PC-3 (cell line): ENCODE data around the gene SAMD4A. TPM values are rescaled to one million over a fixed set of nuclear protein-coding genes. Genes with fewer than 3 reads are reported as not detected.

Experiments used
- ATAC-seq: fragments of 200-7000 bp; cut with Tn5 transposase; 2 replicates; pipeline ENCODE4 v1.9.1; 2020; ENCODE audit warnings: mild to moderate bottlenecking, moderate library complexity
- BruUV-seq: library from RNA; stranded (reverse); fragments of 400-500 nt; replicated peaks from 2 replicates; lab custom pipeline; 2021; lab: Mats Ljungman, UMichigan
- CTCF ChIA-PET: fragments of 300-600 bp; sonication (Branson Sonifier 250); formaldehyde crosslinking; loops from one replicate; lab custom pipeline; 2022; ENCODE audit warnings: antibody characterized with exemption; lab: Charles Lee
- POLR2A ChIA-PET: fragments of 300-600 bp; sonication (Branson Sonifier 250); formaldehyde crosslinking; loops from one replicate; lab custom pipeline; 2022; ENCODE audit warnings: antibody characterized with exemption; ENCODE audit not compliant: unreplicated experiment; lab: Charles Lee
- DNase-seq: peaks from one replicate; pipeline ENCODE4 v3.0.0-alpha.2; 2015
- H2AFZ ChIP-seq: fragments of 300-600 bp; sonication (generic); 2 replicates; pipeline ENCODE4 v1.6.0; 2016; ENCODE audit warnings: antibody characterized with exemption, low read length
- H3F3A ChIP-seq: fragments of 300-600 bp; sonication (generic); one replicate; pipeline ENCODE4 v1.6.0; 2017; ENCODE audit warnings: antibody characterized with exemption, low read length, control low read depth, mild to moderate bottlenecking; ENCODE audit not compliant: unreplicated experiment
- H3K27ac ChIP-seq: fragments of 300-600 bp; sonication (generic); 2 replicates; pipeline ENCODE4 v1.5.1; 2016; ENCODE audit warnings: mild to moderate bottlenecking, low read length
- H3K27me3 ChIP-seq: fragments of 300-600 bp; sonication (generic); 2 replicates; pipeline ENCODE4 v1.6.1; 2016; ENCODE audit warnings: low read length, mixed read lengths
- H3K36me3 ChIP-seq: fragments of 300-600 bp; sonication (generic); 2 replicates; pipeline ENCODE4 v1.6.1; 2016; ENCODE audit warnings: low read depth, mixed run types, low read length, mixed read lengths
- H3K4me1 ChIP-seq: fragments of 300-600 bp; sonication (generic); 2 replicates; pipeline ENCODE4 v1.5.1; 2016; ENCODE audit warnings: low read length; ENCODE audit not compliant: insufficient read depth
- H3K4me2 ChIP-seq: fragments of 300-600 bp; sonication (generic); 2 replicates; pipeline ENCODE4 v1.6.0; 2016; ENCODE audit warnings: low read length
- H3K4me3 ChIP-seq: fragments of 300-600 bp; sonication (generic); 2 replicates; pipeline ENCODE4 v1.5.1; 2016; ENCODE audit warnings: mild to moderate bottlenecking, low read length, mixed read lengths
- H3K79me2 ChIP-seq: fragments of 300-600 bp; sonication (generic); 2 replicates; pipeline ENCODE4 v1.6.1; 2017; ENCODE audit warnings: low read length, mixed read lengths
- H3K9ac ChIP-seq: fragments of 300-600 bp; sonication (generic); 2 replicates; pipeline ENCODE4 v1.6.0; 2016; ENCODE audit warnings: mild to moderate bottlenecking, low read length
- H3K9me2 ChIP-seq: fragments of 300-600 bp; sonication (generic); replicated peaks from 2 replicates; pipeline ENCODE4 v1.6.1; 2016; ENCODE audit warnings: mixed run types, low read length, mixed read lengths
- H3K9me3 ChIP-seq: fragments of 300-600 bp; sonication (generic); 2 replicates; pipeline ENCODE4 v1.6.1; 2016; ENCODE audit warnings: low read length, mixed read lengths
- H4K20me1 ChIP-seq: fragments of 300-600 bp; sonication (generic); 2 replicates; pipeline ENCODE4 v1.6.1; 2016; ENCODE audit warnings: low read length, mixed read lengths
- EZH2 ChIP-seq: fragments of 300-600 bp; sonication (generic); IDR thresholded peaks from one replicate; pipeline ENCODE4 v1.6.1; 2017; ENCODE audit warnings: antibody characterized with exemption, mild to moderate bottlenecking, low read length; ENCODE audit not compliant: unreplicated experiment
- EZH2phosphoT487 ChIP-seq: fragments of 300-600 bp; sonication (generic); IDR thresholded peaks from 2 replicates; pipeline ENCODE4 v1.6.1; 2018; ENCODE audit warnings: mild to moderate bottlenecking, antibody characterized with exemption, low read length, borderline replicate concordance
- intact Hi-C: fragments of 100-400 bp; cut with micrococcal nuclease; formaldehyde crosslinking; loops from 2 replicates; pipeline ENCODE4 v1.9.0; 2023
- total RNA-seq: library from RNA; depleted of rRNA; stranded (reverse); fragments of >200 nt; gene quantifications from 2 replicates; pipeline ENCODE4 v1.2.3, GENCODE V29; 2014
- TF ChIP-seq, protein P1 (sequence below): fragments of 300-600 bp; sonication (generic); conservative IDR thresholded peaks from 2 replicates; pipeline ENCODE4 v1.5.1; 2017; ENCODE audit warnings: antibody characterized with exemption, low read depth, mild to moderate bottlenecking, low read length

The SAMD4A gene
- total RNA-seq, 1 experiment from 2014 or later = 42.9 TPM

DNA sequence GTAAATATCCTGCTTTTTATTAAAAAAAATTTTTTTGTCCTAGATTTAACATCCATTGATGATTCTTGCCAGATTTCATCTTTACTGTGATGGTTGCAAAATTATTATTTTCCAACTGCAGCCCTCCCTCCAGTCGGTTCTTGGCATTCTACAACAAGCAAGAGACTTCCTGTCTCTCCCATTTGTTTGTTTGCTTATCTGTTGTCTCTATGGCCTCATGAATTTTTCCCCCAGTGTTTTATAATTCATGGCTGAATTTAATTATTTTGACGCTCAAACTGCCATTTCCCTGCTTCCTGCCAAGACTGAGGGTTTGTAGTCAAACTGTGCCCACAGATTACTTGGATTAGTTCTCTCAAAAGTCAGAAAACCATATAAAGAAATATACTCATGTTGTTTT, 31.3 kb upstream of the SAMD4A start:
- ATAC-seq (no peak), DNase-seq (no peak)
- intact Hi-C loops = no loop called here
- Histone ChIP-seq H3K4me2 (no peak overlapping the region), H3K4me3 (no peak overlapping the region), H2AFZ (no peak overlapping the region), H3K4me1 (no peaks in the 10 kb centered on the region), H3K27me3 (no peaks in the 10 kb centered on the region), H3K9ac (no peak overlapping the region), H3K9me3 (no peaks in the 10 kb centered on the region), H3K79me2 (no peaks in the 10 kb centered on the region), H4K20me1 (no peaks in the 10 kb centered on the region), H3K9me2 (no peaks in the 10 kb centered on the region), H3K36me3 (peaks cover 11% of the 10 kb centered on the region), H3K27ac (no peak overlapping the region), H3F3A (no peaks in the 10 kb centered on the region)
- TF ChIP-seq EZH2 (no peak), EZH2phosphoT487 (no peak)
- TF ChIP-seq, protein P1, sequence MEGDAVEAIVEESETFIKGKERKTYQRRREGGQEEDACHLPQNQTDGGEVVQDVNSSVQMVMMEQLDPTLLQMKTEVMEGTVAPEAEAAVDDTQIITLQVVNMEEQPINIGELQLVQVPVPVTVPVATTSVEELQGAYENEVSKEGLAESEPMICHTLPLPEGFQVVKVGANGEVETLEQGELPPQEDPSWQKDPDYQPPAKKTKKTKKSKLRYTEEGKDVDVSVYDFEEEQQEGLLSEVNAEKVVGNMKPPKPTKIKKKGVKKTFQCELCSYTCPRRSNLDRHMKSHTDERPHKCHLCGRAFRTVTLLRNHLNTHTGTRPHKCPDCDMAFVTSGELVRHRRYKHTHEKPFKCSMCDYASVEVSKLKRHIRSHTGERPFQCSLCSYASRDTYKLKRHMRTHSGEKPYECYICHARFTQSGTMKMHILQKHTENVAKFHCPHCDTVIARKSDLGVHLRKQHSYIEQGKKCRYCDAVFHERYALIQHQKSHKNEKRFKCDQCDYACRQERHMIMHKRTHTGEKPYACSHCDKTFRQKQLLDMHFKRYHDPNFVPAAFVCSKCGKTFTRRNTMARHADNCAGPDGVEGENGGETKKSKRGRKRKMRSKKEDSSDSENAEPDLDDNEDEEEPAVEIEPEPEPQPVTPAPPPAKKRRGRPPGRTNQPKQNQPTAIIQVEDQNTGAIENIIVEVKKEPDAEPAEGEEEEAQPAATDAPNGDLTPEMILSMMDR = no peak
- BruUV-seq = no TSS peak
- CTCF ChIA-PET = no interaction called here
- POLR2A ChIA-PET = interaction anchor here (0.6 kb wide), 1 partner anchor 36 kb away, joined by 4 read pairs; no protein-coding TSS in a partner anchor

- Histone ChIP-seq H2AFZ (no peak overlapping the region), H3K27ac (no peak overlapping the region), H3K27me3 (no peaks in the 10 kb centered on the region), H3F3A (no peaks in the 10 kb centered on the region), H4K20me1 (no peaks in the 10 kb centered on the region), H3K4me2 (no peak overlapping the region), H3K9ac (no peak overlapping the region), H3K79me2 (no peaks in the 10 kb centered on the region), H3K9me3 (no peaks in the 10 kb centered on the region), H3K4me1 (no peaks in the 10 kb centered on the region), H3K36me3 (peaks cover 11% of the 10 kb centered on the region), H3K4me3 (no peak overlapping the region), H3K9me2 (no peaks in the 10 kb centered on the region)
- intact Hi-C loops = no loop called here
- no peak for ATAC-seq
- no peak for DNase-seq
- TF ChIP-seq EZH2 (no peak), EZH2phosphoT487 (no peak)
- TF ChIP-seq, protein P1 = no peak
- BruUV-seq = no TSS peak
- CTCF ChIA-PET = no interaction called here
- POLR2A ChIA-PET = interaction anchor here (0.6 kb wide), 1 partner anchor 16 kb away, joined by 6 read pairs; no protein-coding TSS in a partner anchor
Measured at GRCh38 chr14:54537651-54538050, 29.3 kb upstream of the SAMD4A start.

DNA sequence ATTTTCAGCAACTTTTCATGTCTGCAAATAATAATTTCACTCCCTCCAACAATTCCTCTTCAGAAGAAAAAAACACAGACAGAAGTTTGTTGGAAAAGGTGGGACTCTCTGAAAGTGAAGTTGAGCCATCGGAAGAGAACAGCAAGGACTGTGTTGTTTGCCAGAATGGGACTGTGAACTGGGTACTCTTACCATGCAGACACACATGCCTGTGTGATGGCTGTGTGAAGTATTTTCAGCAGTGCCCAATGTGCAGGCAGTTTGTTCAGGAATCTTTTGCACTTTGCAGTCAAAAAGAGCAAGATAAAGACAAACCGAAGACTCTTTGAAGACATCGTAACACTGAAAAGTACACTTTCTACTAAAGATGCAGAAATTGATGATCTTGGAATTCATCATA, 28.9 kb upstream of the SAMD4A start:
- Histone ChIP-seq H3K36me3 (peaks cover 11% of the 10 kb centered on the region), H3K79me2 (no peaks in the 10 kb centered on the region), H3K9me2 (no peaks in the 10 kb centered on the region), H3K4me2 (no peak overlapping the region), H2AFZ (no peak overlapping the region), H3K9ac (no peak overlapping the region), H4K20me1 (no peaks in the 10 kb centered on the region), H3K9me3 (no peaks in the 10 kb centered on the region), H3K27me3 (no peaks in the 10 kb centered on the region), H3K27ac (no peak overlapping the region), H3K4me1 (no peaks in the 10 kb centered on the region), H3K4me3 (no peak overlapping the region), H3F3A (no peaks in the 10 kb centered on the region)
- ATAC-seq (no peak), DNase-seq (no peak)
- no TSS peak for BruUV-seq
- ChIA-PET CTCF (no interaction called here), POLR2A (interaction anchor here (0.6 kb wide), 2 partner anchors 16 to 147 kb away, joined by 4 to 6 read pairs; no protein-coding TSS in a partner anchor)
- intact Hi-C loops = no loop called here
- TF ChIP-seq EZH2phosphoT487 = no peak
- TF ChIP-seq EZH2 = no peak
- TF ChIP-seq, protein P1 = no peak
